Keratinocyte (primary cell): ENCODE measurements around the gene TWSG1.

Experiments used
- CTCF ChIP-seq, 3 experiments: IDR thresholded peaks in 1 of 3; conservative IDR thresholded peaks in 1 of 3; optimal IDR thresholded peaks in 1 of 3; 2 replicates in 2 of 3; 3 replicates in 1 of 3; pipeline versions ENCODE3 to v1.5.1; 2011; ENCODE audit warnings: low read length in 3 of 3, mild to moderate bottlenecking in 3 of 3, moderate library complexity in 2 of 3, control low read depth in 1 of 3, inconsistent platforms in 1 of 3; ENCODE audit not compliant: insufficient read depth in 2 of 3; ENCODE audit errors: extremely low read depth in 1 of 3
- EZH2 ChIP-seq: IDR thresholded peaks from one replicate; pipeline ENCODE4 v1.6.1; 2012; ENCODE audit warnings: inconsistent platforms, mild to moderate bottlenecking, low read length, moderate library complexity

GRCh38 chr18:9394046-9394445 is 59.5 kb downstream of the TWSG1 start:
- TF ChIP-seq CTCF (optimal IDR thresholded peaks at IDR 0.05 in 1 of 3, IDR thresholded peaks at IDR 0.05 in 1 of 3, conservative IDR thresholded peaks at IDR 0.05 in 1 of 3; ENCODE audit: extremely low read depth in 1 of 3, insufficient read depth in 2 of 3, low read length in 3 of 3) = no peak
- TF ChIP-seq EZH2 = no peak
